GM19463 (cell line): ENCODE data around the gene JAZF1.
"Not testable (repeated sequence)": the region's sequence is repeated elsewhere in the genome, so short reads cannot be mapped to it uniquely, and the experiment has no call there.

Experiments
- ATAC-seq: cut with Tn5 transposase; IDR thresholded peaks from one replicate; pipeline ENCODE4 v1.9.1; 2021; ENCODE audit warnings: mild to moderate bottlenecking, moderate library complexity; ENCODE audit not compliant: unreplicated experiment

The JAZF1 gene

DNA sequence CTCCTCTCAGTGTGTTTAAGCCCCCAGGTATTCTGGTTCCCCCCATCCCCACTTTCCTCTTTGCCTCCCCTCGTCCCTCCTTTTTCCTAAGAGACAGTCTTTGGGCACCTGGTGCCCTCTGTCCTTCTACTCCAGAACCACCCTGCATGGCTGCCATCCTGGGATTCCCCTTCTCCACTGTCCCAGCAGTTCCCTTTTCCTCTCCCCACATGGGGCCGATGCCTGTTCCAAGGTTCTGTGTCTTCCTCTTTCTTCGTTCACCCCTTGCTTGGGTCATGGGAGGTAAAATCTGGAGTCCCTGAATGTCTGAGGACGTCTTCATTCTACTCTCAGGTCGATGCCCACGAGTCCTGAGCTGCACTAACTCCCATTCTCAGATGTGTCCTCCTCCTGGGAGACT is 319.8 kb downstream of the JAZF1 start:
- no peak for ATAC-seq

DNA sequence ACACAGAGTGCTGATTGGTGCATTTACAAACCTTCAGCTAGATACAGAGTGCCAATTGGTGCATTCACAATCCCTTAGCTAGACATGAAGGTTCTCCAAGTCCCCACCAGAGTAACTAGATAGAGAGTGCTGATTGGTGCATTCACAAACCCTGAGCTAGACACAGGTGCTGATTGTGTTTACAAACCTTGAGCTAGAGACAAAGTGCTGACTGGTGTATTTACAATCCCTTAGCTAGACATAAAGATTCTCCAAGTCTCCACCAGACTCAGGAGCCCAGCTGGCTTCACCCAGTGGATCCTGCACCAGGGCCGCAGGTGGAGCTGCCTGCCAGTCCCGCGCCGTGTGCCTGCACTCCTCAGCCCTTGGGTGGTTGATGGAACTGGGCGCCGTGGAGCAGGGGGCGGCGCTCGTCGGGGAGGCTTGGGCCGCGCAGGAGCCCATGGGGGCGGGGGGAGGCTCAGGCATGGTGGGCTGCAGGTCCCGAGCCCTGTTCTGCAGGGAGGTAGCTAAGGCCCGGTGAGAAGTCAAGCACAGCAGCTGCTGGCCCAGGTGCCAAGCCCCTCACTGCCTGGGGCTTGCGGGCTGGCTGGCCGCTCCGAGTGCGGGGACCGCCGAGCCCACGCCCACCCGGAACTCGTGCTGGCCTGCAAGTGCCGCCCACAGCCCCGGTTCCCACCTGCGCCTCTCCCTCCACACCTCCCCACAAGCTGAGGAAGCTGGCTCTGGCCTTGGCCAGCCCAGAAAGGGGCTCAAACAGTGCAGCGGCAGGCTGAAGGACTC is 323.7 kb downstream of the JAZF1 start:
- not testable (repeated sequence) for ATAC-seq

DNA sequence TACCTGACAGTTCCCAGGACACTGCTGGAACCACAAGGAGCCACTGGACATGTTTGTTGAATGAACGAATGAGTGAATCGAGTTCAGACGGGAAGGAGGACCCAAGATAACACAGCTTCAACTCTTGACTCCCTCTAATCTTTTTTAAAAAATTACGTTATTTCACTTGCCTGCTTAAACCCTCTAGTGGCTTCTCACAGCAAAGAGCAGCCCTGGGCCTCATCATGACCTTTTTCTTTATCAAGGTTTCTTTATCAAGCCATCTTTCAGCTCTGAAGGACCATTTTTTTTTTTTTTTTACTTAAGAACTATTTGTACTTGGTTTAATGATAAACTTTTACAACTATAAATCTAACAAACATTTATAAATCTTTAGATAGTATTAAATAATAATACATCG is 330.1 kb downstream of the JAZF1 start:
- no peak for ATAC-seq

DNA sequence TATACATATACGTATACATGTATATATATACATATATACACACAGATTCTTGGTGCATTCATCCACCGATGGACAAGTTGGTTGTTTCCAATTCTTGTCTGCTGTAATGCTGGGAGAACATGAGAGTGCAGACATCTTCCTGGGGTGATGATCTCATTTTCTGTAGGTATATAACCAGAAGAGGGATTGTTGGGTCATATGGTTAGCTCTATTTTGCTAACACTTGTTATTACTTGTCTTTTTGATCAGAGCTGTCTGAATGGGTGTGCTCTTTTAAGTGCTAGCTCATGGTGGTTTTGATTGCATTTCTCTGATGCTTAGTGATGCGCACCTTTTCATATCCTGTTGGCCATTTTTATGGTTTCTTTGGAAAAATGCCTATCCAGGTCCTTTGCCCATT is 334.2 kb downstream of the JAZF1 start:
- ATAC-seq, result no peak

DNA sequence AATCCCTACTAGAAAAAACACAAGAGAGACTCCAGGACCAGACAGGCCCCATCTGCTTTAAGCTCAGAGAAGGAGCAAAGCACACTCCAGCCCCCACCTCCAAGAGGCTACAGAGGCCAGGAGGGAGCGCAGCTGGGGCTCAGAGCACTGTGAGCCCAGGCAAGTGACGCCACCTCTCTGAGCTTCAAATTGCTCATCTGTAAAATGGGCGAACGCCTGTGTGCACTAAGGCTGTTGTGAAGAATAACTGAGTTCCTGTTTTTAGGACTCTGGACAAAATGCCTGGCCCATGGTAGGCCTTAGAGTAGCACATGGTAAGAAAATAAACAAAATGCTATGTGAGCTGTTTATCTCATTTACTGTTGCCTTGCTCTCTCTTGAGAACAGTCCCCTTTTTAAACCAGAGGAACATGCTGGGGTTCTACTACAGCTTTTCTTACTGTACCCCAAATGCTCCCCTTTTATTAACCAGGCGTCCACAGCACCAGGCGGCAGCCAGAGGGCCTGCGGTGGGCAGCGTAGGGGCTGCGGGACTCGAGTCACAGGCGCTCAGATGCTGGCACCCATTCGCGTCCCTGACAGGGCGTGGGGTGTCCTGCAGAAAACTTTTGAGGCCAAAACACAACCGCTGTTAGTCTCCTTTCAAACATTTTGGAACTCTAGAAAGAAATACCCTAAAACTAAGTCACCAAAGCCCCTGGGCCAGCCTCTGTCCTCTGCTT is 336.9 kb downstream of the JAZF1 start:
- no peak for ATAC-seq

DNA sequence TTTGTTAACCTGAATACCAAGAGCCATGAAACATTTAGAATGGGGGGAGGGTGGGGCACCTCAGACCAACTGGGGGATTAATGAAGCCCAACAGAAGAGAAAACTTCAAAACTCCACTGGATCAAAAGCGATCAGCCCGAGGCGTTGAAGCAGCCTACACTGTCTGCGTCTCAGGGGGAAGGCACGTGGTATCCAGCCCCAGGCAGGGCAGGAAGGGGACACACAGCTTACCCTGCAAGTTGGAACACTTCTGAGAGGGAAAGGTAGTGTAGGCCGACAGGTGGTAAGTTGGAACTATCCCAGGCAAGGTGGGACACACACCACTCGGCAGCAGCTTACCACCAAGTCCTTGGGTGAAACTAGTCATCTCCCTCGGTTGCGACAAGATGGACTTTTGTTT is 337.7 kb downstream of the JAZF1 start:
- no peak for ATAC-seq

DNA sequence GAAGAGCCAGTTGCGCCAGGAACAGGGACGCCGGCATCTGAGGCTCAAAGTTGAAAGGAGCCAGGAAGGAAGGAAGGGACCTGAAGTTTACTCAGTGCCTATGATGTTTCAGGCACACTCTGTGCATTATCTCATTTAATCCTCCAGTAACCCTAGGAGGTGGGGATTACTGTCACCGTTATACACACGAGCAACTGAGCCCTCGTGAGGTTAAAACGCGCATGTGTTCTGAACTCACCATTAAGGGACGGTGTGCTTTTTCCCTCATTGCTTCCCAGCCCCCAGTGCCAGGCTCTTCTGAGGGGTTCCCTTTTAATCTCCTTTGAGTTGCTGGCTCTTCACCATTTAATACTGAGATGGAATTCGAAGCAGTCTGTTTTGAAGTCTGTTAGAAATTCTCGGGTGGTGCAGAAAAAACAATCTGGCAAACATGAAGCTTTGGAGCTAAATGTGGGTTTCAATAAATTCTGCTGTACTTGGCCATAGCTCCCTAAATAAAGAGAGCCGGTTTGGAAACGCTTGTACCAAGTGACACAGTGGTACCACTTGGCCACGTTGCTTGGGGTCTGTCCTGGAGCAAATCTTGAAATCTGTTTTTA is 338.4 kb downstream of the JAZF1 start:
- no peak for ATAC-seq

DNA sequence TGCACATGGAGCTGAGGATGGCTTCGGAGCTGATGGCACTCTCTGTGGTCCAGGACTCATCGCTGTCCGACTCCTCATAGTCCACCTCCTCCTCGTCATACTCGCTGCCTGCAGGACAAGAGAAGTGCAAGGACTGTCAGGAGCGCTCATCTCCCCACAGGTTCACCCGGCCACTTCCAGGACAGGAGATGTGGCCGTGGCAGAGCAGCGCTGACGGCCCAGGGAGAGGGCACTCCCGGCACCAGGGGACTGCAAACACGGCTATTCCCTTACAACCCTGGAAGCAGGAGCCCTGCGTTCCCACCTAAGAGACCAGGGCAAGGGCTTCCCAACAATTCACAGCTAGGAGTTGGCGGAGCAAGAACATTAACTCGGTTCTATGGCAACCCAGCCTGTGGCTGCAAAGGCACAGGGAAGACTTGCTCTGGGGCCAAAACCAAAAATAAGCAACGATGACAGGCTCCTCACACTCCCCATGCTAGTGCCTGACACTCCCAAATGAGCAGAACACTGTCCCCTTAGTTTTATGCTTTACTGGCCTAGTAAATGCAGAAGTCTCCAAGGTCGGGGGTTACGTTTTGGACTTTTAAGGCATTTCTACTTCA is 339.7 kb downstream of the JAZF1 start:
- no peak for ATAC-seq

DNA sequence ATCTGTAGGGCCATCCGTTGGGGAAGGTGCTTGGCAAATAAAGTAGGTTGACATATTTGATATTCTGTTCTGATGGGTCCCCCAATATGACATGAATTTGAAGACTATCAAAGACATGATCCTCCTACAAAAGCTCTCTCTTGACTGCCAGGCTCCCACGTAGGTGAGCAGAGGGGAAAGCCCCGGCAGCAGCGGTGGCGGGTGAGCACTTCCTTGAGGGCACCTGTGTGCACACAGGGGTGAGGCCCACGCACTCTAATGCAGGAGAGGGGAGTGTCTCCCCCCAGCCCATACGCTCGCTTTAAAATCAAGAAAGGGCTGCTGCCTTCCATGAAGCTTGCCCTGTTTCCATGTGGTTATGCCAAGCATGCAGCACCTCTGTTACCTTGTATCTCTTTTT is 340.3 kb downstream of the JAZF1 start:
- ATAC-seq, result no peak

DNA sequence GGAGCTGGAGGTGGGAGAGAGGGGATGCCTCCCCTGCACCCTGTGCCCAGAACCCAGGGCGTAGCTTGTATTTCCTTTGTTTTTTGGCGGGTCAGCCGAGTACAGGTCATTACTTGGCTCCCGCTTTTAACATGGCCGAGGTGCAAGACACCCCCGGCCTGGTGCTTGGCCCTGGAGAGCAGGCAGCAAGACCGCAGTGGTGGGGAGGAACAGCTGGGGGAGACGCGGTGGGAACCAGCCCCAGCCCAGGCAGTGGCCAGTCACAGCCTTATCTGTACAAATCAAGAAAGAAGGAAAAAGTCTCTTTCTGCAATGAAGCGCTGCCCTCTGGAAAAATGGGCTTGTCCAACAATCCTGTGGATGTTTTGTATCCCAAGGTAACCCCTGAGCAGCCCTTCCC is 341.5 kb downstream of the JAZF1 start:
- no peak for ATAC-seq

DNA sequence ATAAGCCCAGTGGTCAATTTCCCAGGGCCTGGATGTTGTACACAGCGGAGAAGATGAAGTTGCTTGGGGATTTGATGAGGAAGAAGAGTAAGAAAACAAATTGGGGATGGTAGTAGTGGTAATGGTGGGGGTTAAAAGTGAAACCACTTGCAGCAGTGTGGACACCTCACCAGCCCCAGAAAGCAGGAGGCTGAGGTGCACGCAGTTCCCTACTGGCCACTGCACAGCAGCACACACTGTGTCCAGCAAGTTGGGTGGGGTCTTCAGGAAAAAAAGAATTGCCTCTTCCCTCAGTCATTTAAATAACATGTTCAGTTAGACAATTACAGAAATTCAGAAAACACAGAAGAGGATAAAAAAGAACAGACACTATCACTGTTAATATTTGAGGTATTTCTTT is 344.1 kb downstream of the JAZF1 start:
- no peak for ATAC-seq

DNA sequence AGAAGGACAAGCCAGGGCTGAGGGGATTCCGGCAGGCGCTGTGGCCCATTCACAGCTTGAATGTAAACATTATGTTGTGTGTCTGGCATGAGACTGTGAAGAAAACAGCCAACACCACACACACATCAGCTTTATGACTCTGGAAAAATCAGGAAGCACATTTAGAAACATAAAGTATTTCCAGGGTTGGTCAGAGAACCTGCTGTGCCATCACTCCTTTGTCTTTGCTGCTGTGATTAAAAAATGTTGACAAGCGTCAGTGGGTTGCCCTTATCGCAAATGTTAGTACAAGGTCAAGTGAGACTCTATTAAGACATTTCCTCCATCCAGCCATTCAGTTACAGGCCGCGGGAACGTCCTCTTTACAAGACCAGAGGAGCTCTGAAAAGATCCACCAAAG is 345.2 kb downstream of the JAZF1 start:
- ATAC-seq, result no peak

DNA sequence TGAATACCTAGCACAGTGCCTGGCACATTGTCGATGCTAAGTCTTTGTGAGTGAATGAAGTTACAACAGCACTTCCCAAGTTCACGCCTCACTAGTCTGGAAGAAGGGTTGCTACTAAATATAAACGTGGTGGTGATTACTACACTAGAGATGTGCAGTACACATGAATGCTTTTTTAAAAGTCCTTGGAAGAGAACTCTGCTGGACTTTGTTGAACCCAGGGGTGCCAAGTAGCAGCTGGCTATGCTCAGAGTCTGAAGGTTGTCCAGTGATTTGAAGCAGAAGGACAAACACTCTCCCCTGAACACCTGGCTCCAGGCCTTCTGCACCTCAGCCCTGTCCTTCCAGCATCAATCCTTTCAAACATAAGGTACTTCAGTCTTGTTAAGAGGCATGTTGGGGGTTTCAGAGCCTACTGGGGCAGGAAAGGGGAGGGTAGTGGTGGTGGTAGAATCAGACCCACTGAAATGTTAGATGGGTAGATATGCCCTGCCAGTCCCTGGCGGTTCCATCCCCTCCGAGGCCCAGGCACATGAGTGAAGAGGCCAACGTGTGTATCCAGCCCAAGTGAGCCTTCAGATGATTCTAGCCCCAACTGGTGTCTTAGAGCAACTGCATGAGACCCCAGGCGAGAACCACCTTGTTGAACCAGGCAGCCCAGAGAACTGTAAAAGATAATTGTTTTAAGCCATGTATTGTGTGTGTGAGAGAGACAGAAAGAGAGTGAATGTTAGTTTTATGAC is 346.2 kb downstream of the JAZF1 start:
- ATAC-seq, result no peak

DNA sequence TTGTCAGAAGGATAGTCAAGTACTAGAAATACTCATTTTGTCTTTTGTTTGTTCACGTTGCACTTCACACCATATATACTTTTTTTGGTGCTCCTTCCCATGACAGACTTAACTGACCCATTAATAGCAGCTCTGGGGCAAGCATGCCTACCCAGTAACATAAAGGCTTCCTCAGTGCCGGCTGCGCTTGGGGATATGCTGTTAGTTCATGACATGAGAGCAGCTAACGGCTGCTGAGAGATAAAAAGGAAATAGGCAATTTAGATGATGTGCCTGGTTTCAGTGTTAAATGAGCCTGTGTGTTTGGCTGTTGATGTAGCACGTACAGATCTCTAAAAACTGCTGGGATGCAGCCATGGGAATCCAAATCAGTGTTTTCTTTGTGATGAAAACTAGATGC is 354.2 kb downstream of the JAZF1 start:
- no peak for ATAC-seq

DNA sequence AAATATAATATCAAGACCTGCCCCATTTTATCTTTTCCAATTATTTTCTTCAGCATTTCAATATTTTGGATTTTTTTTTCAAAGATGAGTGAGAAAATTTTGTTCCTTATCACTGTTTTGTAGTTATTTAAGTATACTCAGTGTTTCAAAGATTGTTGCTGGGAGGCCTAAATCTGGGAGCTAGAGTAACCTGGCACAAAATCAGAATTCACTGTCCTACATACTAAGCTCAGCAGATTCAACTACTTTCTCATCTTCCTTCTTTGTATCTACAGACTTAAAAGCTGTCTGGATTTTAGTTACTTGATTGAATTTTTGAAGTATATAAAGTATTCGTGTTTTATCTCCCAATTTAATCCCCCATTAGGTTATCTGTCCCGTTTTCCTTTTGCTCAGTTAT is 354.7 kb downstream of the JAZF1 start:
- no peak for ATAC-seq

DNA sequence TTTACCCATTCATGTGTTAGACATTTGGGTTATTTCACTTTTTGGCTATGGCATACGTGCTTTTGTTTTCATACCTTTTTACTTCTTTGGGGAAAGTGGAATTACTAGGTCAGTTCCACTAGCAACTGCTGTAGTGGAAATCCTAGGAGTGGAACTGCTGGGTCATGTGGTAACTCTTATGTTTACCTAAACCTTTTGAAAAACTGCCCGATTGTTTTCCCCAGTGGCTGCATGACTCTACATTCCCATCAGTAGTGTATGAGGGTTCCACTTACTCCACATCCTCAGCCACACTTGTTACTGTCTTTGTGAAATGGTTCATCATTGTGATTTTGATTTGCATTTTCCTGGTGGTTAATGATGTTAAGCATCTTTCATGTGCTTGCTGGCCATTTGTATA is 358.4 kb downstream of the JAZF1 start:
- no peak for ATAC-seq

DNA sequence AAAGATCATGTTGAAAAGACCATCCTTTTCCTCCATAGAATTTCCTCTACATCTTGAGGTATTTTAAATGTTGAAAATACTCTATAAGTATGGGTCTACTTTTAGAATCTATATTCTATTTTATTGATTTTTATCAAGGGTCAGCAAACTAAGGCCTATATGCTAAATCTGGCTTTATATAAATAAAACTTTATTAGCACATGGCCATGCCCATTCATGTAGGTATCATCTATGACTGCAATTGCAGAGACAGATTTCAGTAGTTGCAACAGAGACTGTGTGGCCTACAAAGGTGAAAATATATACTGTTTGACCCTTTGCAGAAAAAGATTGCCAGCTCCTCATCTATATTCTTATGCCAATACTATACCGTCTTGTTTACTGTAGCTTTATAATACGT is 367.9 kb downstream of the JAZF1 start:
- ATAC-seq, result no peak

DNA sequence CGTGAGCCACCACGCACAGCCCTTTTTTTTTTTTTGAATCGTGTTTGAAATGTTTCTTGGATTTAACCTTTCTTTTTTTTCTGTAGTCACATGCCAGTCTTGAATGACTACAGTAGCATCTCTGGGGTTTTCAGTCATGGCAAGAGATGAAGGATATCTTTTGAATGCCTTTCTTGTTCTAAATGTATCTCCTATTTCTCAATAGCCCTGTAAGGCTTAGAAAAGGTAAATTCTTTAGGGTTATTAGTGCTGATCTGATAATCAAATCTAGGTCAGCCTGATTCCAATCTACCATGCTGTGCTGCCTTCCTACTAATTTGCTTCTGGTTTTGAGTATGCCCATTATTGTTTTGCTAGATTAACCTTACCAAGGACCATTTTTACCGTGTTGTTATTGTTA is 370.4 kb downstream of the JAZF1 start:
- ATAC-seq, result no peak

DNA sequence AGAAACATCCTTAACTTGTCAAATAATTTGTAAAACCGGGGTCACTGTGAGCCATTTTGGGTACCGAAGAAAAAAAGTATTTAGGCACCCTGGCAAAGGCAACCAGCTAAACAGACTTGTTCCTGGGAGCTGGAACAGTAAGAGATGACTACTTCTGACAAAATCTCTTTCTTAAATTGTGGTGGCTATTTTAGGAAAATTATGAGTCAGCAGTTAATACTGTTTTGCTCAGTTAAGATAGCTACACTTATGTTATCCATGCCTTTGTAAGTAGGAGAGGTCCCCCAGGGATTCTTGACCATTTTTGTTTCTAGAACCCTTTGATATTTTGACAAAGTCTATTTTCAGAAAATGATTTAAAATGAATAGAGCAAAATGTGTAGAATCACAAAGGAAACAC is 372.0 kb downstream of the JAZF1 start:
- no peak for ATAC-seq

DNA sequence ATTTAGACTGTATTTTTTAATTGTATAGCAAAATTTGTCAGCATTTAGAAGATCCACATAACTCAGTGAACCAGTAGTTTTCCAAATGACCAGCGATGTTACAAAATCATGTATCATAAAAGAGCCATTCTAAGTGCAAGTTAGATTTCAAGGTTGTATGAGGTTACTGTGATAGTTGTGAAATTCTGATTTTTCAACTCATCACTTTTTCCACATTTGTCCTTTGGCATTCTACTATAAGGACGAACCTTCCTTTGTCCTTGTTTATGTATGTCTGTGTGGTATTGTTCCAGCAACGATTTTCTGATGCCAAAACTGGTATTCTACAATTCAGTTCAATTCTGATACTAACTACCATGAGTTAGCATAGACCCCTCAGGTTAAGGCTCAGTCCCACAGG is 376.5 kb downstream of the JAZF1 start:
- no peak for ATAC-seq

DNA sequence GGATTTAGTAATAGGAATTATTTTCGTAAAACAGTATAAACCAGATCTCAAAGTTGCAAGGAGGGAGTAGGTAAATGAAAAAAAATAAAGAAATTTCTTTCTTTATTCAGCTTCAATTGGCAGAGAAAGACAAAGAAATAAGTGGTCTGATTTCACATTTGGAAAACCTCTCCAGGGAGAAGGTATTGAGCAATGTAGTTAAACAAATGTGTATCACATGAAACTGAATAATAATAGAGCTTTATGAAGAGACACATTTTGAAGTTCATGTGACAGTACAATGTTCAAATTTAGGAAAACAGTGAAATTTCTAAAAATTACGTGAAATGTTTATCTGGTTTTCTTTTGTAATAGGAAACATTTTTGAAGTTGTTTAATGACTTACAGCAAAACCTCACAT is 377.6 kb downstream of the JAZF1 start:
- ATAC-seq, result no peak
